A673 (cell line): ENCODE data around the gene ATP10A.

Experiments
- EZH2 ChIP-seq: fragments of 200-600 bp; sonication (generic); IDR thresholded peaks from 2 replicates; pipeline ENCODE4 v1.6.1; 2017; ENCODE audit warnings: borderline replicate concordance, low read depth, mild to moderate bottlenecking, mixed read lengths, antibody characterized with exemption, low read length; ENCODE audit not compliant: poor library complexity, severe bottlenecking
- TF ChIP-seq, protein P1 (sequence below): fragments of 300-800, 200-600 bp; sonication (generic); conservative IDR thresholded peaks from 2 replicates; pipeline ENCODE4 v1.5.1; 2017; ENCODE audit warnings: low read depth, mild to moderate bottlenecking, antibody characterized with exemption, low read length, moderate library complexity, mixed read lengths

DNA sequence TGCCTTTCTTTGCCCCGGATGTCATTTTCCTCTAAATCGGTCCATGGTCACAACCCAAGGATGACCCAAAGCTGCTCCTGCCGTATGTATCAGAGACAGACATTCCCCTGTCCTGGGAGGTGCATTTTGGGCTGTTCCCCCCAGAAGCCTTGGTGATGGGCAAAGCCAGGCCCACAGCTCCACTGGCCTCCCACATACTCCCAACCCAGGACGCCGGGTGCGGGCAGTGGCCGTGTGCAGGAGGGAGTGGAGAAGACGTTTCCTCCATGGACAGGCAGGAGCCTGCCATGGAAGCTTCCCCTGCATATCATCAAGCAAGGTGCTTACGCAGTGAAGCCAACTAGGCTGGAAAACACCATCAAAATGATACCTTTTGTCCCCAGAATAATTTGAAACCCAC, 175.0 kb downstream of the ATP10A start:
- TF ChIP-seq, protein P1, sequence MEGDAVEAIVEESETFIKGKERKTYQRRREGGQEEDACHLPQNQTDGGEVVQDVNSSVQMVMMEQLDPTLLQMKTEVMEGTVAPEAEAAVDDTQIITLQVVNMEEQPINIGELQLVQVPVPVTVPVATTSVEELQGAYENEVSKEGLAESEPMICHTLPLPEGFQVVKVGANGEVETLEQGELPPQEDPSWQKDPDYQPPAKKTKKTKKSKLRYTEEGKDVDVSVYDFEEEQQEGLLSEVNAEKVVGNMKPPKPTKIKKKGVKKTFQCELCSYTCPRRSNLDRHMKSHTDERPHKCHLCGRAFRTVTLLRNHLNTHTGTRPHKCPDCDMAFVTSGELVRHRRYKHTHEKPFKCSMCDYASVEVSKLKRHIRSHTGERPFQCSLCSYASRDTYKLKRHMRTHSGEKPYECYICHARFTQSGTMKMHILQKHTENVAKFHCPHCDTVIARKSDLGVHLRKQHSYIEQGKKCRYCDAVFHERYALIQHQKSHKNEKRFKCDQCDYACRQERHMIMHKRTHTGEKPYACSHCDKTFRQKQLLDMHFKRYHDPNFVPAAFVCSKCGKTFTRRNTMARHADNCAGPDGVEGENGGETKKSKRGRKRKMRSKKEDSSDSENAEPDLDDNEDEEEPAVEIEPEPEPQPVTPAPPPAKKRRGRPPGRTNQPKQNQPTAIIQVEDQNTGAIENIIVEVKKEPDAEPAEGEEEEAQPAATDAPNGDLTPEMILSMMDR, result no peak
- no peak for TF ChIP-seq EZH2
